Activated T-cell treated with anti-CD3 and anti-CD28 coated beads, Interleukin-2, amount 50 U/mL, for 24 hours (primary cell): ENCODE results near the gene GPR26.

Experiments used
- DNase-seq: peaks from one replicate; pipeline ENCODE4 v3.0.0-alpha.2; 2020
- H3K27ac Mint-ChIP-seq: 2 replicates; pipeline ENCODE4 v1.8.0; 2020; ENCODE audit warnings: mild to moderate bottlenecking, mixed read lengths
- H3K27me3 Mint-ChIP-seq: 2 replicates; pipeline ENCODE4 v1.8.0; 2020; ENCODE audit warnings: mixed read lengths
- H3K36me3 Mint-ChIP-seq: 2 replicates; pipeline ENCODE4 v1.8.0; 2020; ENCODE audit warnings: low read depth, mixed read lengths
- H3K4me1 Mint-ChIP-seq: 2 replicates; pipeline ENCODE4 v1.8.0; 2020; ENCODE audit warnings: low read depth, mixed read lengths
- H3K4me3 Mint-ChIP-seq: 2 replicates; pipeline ENCODE4 v1.8.0; 2020; ENCODE audit warnings: mild to moderate bottlenecking, moderate library complexity, mixed read lengths
- H3K9me3 Mint-ChIP-seq: 2 replicates; pipeline ENCODE4 v1.8.0; 2020; ENCODE audit warnings: mixed read lengths

GPR26 gene

DNA sequence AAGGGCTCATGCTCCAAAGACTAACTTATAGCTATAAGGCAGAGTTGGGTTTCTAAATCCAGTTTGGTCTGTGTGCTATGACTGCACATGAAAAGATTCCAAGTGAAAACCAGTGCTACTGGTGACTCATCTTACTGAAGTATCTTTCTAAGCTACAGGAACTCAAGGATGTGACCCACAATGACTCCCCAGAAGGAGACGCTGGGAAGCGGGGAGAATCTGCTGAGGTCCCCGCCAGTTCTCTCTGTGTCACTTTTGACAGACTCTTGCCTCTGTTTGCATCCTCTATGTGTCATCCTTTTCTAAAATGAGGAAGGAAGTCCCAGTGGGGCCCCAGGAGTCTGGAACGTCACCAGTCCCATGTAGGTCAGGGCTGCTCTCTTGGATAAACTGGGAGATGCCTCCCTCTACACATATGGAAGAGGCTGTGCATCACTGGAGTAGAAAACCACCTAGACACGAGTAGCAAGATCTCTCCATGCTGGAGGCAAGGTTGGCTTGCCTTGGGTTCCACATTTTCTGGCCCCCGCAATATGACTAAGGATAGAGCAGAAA is 28.8 kb upstream of the GPR26 start:
- no peak for DNase-seq
- peaks cover 29% of the 10 kb centered on the region for H3K27me3 Mint-ChIP-seq
- no peaks in the 10 kb centered on the region for H3K4me1 Mint-ChIP-seq

DNA sequence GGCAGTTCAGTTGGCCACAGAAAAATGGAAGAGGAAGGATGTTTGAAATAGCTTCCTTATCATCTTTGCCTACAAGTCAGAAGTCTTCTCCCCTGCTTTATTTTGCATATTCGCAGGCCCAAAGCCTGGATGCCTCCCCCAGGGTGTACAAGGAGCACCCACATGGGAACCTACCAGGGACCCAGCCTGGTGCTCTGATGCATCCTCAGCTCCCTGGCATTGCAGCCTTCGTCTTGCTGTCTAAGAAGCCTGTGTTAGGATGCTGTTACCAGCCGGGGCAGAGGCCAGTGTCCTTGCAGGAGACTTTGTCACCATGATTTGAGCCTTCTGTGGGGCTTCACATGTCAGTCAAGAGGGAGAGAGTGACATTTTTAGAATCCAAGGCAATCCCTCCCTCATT is 27.0 kb upstream of the GPR26 start:
- Mint-ChIP-seq H3K4me3 (no peak overlapping the region), H3K27ac (no peak overlapping the region), H3K27me3 (peaks cover 26% of the 10 kb centered on the region)

More for the DNA sequence above, 28.8 kb upstream of the GPR26 start:
- Mint-ChIP-seq H3K9me3 (no peaks in the 10 kb centered on the region), H3K27ac (no peak overlapping the region), H3K4me3 (no peak overlapping the region), H3K36me3 (no peaks in the 10 kb centered on the region)

DNA sequence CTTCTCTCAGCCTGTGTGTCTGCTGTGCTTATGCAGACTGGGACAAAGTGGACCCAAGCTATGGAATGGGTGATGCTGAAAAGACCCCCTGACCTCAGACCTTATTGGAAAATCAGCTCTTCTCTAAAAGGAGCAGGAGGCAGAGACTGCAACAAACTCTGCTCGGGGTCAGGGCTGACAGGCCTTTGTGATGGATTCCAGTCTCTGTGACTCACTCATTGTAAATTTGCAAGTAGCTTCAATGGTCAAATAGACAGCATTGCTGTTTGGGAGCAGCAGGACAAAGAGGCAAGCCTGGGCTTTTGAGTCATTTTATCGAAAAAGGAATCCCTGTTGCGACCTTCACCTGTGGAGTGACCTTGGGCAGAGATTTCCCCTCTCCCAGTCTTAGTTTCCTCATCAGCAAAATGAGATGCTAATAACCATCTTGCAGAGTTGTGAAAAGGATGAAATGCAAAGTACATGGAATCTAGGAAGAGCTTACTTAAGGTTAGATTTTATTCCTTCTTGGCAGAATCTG is 26.1 kb upstream of the GPR26 start:
- Mint-ChIP-seq H3K36me3 (no peaks in the 10 kb centered on the region), H3K27me3 (peaks cover 31% of the 10 kb centered on the region), H3K27ac (no peak overlapping the region), H3K9me3 (no peaks in the 10 kb centered on the region), H3K4me1 (no peaks in the 10 kb centered on the region), H3K4me3 (no peak overlapping the region)
- no peak for DNase-seq

More for the DNA sequence above, 27.0 kb upstream of the GPR26 start:
- Mint-ChIP-seq H3K4me1 (no peaks in the 10 kb centered on the region), H3K9me3 (no peaks in the 10 kb centered on the region), H3K36me3 (no peaks in the 10 kb centered on the region)
- no peak for DNase-seq

DNA sequence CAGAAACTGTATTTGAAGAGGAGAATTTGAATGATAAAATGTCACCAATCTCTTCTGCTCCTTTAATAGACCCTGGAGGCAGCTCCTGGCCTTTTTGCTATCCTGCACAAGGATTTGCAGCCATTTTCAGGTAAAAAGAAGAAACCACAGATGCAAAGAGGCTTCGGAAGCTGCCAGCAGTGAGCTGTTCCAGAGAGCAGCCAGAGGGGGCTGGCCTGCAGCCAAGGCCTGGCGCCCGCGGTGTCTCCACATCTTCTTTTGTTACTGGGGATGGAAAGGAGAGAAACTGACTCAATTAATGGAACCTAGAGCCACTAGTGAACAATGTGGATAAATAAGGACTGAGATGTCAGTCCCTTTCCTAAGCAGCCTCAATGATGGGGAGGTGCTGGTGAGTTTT is 23.9 kb upstream of the GPR26 start:
- Mint-ChIP-seq H3K4me1 (no peaks in the 10 kb centered on the region), H3K27ac (no peak overlapping the region), H3K36me3 (no peaks in the 10 kb centered on the region)

DNA sequence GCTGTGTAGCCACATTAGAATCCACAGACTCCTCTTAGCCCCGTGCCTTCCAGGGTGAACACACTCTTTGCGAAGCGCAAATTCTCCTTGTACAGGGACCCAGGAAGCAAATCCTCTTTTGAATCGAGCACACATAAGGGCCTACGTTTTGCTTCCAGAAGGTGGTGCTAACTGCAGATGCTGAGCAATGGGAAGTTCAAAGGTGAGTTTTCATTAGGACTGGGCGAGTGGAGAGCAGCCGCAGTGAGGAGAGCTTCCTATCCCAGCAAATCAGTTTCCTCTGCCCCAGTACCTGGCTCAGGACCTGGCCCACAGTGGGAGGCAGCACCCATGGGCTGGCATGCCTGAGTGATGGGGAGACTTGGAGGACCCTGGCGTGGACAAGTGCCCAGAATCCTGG is 23.5 kb upstream of the GPR26 start:
- no peak for DNase-seq
- no peak overlapping the region for H3K27ac Mint-ChIP-seq
- no peaks in the 10 kb centered on the region for H3K36me3 Mint-ChIP-seq
- H3K9me3 Mint-ChIP-seq, result no peaks in the 10 kb centered on the region
- no peaks in the 10 kb centered on the region for H3K4me1 Mint-ChIP-seq
- no peak overlapping the region for H3K4me3 Mint-ChIP-seq
- H3K27me3 Mint-ChIP-seq, result peaks cover 26% of the 10 kb centered on the region

More for the DNA sequence above, 23.9 kb upstream of the GPR26 start:
- H3K4me3 Mint-ChIP-seq, result no peak overlapping the region
- DNase-seq, result no peak
- H3K27me3 Mint-ChIP-seq, result peaks cover 26% of the 10 kb centered on the region
- no peaks in the 10 kb centered on the region for H3K9me3 Mint-ChIP-seq

DNA sequence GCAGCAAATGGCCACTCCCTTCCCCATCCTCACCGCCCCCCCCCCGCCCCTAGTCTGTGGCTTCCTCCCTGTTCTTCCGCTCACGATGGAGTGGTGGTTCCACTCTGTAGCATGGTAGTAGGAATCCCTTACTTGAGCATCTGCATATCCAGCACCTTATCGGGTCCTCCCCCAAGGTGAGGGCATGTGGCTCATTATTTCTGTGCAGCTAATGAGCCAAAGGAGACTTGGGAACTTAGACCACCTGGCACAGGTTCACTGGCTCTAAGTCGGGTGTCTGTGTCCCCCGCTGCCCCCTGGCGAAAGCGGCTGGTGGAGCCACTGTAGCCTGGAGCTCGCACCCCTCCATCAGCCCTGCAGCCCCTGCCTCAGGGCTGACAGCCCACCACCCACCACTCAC is 22.8 kb upstream of the GPR26 start:
- Mint-ChIP-seq H3K4me3 (no peak overlapping the region), H3K9me3 (no peaks in the 10 kb centered on the region), H3K27me3 (peaks cover 26% of the 10 kb centered on the region), H3K36me3 (no peaks in the 10 kb centered on the region), H3K27ac (no peak overlapping the region), H3K4me1 (no peaks in the 10 kb centered on the region)
- no peak for DNase-seq

DNA sequence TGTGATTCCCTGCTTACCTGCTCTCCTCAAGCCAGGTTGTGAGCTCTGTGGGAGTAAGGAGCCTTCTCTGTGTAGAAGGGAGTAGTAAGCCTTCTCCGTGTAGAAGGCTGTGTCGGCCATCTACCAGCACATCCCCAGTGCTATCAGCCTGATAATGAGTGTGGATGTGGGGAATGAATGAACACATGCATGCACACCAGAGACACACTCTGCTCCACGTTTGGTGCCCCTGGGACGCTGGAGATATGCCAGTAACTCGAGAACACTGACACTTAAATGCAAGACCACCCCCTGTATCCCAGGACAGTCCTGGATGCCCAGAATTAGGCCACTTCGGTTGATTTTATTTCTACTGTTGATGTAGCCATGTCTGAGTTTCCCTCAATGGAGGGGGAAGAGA is 21.1 kb upstream of the GPR26 start:
- Mint-ChIP-seq H3K27ac (no peak overlapping the region), H3K9me3 (no peaks in the 10 kb centered on the region), H3K4me3 (no peak overlapping the region), H3K4me1 (no peaks in the 10 kb centered on the region), H3K27me3 (peaks cover 27% of the 10 kb centered on the region), H3K36me3 (no peaks in the 10 kb centered on the region)
- DNase-seq, result no peak

DNA sequence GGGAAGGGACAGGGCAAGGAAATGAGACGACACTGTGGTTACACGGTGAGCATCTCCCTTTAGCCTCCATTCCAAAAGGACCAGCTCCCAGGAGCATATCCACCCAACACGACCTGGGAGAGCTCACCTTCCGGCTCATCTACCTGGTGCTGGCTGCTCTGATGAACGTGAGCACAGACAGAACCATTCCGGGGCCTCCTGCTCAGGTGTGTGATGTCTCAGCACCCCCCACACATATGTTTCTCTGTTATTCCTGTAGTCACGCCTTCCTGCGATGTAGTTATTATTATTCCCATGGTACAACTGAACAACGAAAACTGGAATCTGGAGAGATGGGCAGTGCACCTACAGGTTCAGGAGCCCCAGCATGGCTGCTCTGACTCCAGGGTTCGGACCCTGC is 20.5 kb upstream of the GPR26 start:
- H3K4me3 Mint-ChIP-seq, result no peak overlapping the region
- H3K9me3 Mint-ChIP-seq, result no peaks in the 10 kb centered on the region
- H3K27ac Mint-ChIP-seq, result no peak overlapping the region
- no peaks in the 10 kb centered on the region for H3K4me1 Mint-ChIP-seq
- DNase-seq, result no peak
- H3K27me3 Mint-ChIP-seq, result peaks cover 24% of the 10 kb centered on the region
- H3K36me3 Mint-ChIP-seq, result no peaks in the 10 kb centered on the region

DNA sequence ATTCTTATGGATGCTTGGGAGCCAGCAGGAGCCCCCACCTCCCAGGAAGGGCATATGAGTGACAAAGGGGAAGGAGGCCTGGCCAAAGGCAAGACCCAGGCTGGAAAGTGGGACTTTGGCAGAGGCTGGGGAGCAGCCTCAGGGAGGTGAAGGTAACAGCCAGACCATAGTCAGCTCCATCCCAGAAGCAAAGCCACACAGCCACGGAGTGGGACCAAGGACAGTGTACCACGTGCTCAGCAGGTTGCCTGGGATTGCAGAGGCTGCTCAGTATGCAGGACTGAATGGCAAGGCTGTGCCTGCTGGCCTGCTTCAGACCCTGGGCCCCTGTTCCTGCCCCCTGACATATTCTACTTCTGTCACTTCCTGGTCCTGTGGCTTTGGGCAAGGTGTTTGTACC is 17.6 kb upstream of the GPR26 start:
- H3K27me3 Mint-ChIP-seq, result peaks cover 20% of the 10 kb centered on the region
- no peaks in the 10 kb centered on the region for H3K36me3 Mint-ChIP-seq
- DNase-seq, result no peak
- no peak overlapping the region for H3K4me3 Mint-ChIP-seq
- H3K9me3 Mint-ChIP-seq, result no peaks in the 10 kb centered on the region
- H3K27ac Mint-ChIP-seq, result no peak overlapping the region
- H3K4me1 Mint-ChIP-seq, result no peaks in the 10 kb centered on the region

DNA sequence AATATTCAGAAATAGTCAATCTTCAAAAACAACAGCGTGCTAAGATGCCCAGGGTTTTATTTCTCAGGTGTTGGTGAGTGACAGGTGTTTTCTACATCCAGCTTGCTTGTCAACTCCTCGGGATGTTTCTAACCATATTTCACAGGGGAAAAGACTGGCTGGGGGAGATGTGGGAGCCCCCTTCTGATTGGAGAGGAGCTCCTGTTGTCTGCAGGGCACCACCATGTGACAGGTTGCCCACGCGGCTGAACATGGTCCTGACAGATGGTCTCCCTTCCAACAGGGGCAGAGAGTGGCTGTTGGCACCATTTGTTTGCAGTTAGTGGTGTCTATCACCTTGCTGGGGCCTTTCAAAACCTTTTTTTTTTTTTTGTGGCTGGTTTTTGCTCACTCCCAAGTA is 16.5 kb upstream of the GPR26 start:
- no peaks in the 10 kb centered on the region for H3K36me3 Mint-ChIP-seq
- H3K4me1 Mint-ChIP-seq, result no peaks in the 10 kb centered on the region
- DNase-seq, result no peak

DNA sequence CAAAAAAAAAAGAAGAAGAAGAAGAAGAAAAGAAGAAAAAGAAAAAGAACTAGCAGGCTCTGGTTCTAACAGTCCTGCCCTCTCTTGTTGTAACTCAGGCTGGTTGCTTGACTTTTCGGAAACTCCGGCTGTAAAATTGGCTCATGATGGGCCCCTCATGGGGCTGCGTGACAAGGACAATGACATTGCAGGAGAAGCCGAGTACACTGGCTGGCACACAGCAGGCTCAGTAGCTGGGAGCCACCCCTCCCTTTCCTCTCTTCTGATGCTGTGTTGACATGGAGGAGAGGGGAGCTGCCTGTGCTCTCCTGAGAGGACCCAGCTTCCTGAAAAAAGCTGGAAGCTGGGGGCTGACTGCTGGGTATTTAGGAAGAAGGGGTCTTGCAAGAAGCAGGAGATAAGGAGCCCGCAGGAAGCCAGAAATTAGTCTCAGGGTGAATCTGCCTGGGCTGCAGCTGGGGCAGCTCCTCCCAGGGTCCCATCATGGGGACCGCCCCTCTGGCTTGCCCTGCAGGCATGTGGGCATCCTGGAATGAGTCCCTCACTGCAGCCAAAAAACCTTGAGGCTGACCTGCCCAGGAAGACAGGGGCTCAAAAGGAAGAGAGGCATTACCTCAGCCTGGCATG is 14.6 kb upstream of the GPR26 start:
- Mint-ChIP-seq H3K4me1 (no peaks in the 10 kb centered on the region), H3K27me3 (peaks cover 10% of the 10 kb centered on the region), H3K27ac (no peak overlapping the region), H3K9me3 (no peaks in the 10 kb centered on the region), H3K36me3 (no peaks in the 10 kb centered on the region), H3K4me3 (no peak overlapping the region)
- no peak for DNase-seq

More for the DNA sequence above, 16.5 kb upstream of the GPR26 start:
- H3K27me3 Mint-ChIP-seq, result peaks cover 16% of the 10 kb centered on the region
- no peaks in the 10 kb centered on the region for H3K9me3 Mint-ChIP-seq
- no peak overlapping the region for H3K27ac Mint-ChIP-seq
- no peak overlapping the region for H3K4me3 Mint-ChIP-seq

DNA sequence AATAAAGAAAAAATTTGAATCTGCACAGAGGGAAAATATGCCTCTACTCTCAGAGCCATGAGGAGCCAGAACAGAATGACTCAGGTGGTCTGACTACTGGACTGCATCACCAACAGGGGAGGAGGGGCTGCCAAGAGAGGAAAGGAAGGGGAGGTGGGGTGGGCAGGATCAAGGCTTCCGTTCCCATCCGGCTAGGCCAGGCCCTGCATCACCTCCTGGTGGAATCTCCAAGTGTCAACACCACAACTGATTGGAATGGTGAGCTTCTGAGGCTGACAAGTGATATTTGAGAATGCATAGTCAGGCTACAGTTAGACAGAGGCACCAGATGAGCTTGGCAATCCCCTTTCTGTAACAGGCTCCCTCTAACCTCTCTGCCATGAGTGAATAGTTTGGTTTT is 10.4 kb upstream of the GPR26 start:
- no peaks in the 10 kb centered on the region for H3K36me3 Mint-ChIP-seq
- no peaks in the 10 kb centered on the region for H3K4me1 Mint-ChIP-seq
- DNase-seq, result no peak
- H3K27ac Mint-ChIP-seq, result no peak overlapping the region
- H3K4me3 Mint-ChIP-seq, result no peak overlapping the region
- H3K27me3 Mint-ChIP-seq, result peaks cover 6% of the 10 kb centered on the region
- H3K9me3 Mint-ChIP-seq, result no peaks in the 10 kb centered on the region

DNA sequence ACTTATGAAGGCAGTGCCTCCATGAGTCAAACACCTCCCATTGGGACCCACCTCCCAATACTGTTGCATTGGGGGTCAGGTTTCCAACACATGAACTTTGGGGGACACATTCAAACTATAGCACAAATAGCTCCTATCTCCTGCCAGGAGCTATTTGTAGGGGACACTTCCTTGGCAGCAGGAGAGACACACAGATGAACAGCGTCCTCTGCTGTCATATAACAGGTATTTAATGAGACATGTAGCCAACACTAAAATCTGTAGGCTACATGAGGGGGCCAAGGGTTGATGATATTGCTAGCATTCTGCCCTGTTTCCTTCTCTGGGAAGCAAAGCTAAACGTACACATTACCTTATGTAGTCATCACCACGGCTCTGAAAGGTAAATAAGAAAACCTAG is 2.6 kb upstream of the GPR26 start:
- Mint-ChIP-seq H3K27ac (no peak overlapping the region), H3K36me3 (no peaks in the 10 kb centered on the region), H3K9me3 (peaks cover 2% of the 10 kb centered on the region), H3K4me3 (no peak overlapping the region), H3K27me3 (peaks cover 36% of the 10 kb centered on the region), H3K4me1 (no peaks in the 10 kb centered on the region)
- DNase-seq, result no peak

DNA sequence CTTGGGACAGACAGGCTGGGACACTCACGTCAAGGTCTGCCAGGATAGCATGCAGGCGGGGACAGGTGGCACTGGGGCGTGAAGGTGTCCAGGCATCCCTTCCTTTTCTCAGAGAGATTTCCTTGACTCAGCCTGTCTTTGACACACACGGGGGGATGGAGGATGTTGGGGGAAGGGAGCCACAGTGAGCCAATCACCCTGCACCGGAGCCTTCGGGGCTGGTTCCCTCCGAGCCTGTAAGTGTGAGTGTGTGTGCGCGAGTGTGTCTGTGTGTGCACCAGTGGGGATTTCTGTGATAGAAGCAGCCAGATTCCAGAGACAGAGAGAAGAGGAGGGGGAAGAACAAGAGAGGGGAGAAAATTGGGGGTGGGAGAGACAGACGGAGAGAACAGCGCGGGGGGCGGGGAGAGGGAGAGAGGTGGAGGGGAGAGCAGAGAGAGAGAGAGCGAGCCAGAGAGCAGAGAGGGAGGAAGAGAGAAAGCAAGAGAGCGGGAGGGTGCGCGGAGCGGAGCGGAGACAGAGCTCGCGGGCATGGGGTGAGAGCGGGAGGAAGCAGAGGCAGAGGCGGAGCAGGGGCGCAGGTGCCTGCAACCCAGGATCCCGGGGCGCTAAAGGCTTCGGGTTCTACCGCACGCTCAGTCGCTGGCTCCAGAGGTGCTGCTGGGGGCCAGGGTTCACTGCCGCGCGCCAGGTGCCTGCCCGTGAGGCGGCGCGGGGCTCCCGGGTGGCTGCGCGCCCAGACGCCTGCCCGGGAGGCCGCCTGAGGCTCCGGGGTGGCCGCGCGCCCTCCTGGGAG is 466 bp upstream of the GPR26 start:
- peaks cover 2% of the 10 kb centered on the region for H3K9me3 Mint-ChIP-seq
- H3K4me1 Mint-ChIP-seq, result no peaks in the 10 kb centered on the region
- no peaks in the 10 kb centered on the region for H3K36me3 Mint-ChIP-seq
- peaks cover 39% of the 10 kb centered on the region for H3K27me3 Mint-ChIP-seq
- H3K4me3 Mint-ChIP-seq, result no peak overlapping the region
- DNase-seq, result no peak
- no peak overlapping the region for H3K27ac Mint-ChIP-seq

DNA sequence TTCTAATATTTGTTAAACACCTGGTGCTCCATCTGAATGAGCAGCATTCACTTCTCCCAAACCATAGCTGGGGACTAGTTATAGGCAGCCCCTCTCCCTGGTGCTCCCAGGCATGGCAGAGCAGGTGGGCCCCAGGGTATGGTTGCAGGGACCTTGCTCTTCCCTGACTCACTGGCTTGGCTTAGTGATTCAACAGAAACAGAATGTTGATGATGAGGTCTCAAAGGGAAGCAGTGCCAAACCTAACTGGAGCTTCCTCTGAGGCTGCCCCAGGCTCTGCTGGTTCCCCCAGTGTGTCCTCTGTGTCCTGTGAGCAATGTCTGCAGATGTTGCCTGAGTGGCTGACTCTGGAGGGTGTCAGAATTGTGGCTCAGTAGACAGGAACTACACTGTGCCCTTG is 3.7 kb downstream of the GPR26 start:
- no peak overlapping the region for H3K4me3 Mint-ChIP-seq
- H3K4me1 Mint-ChIP-seq, result no peaks in the 10 kb centered on the region
- no peaks in the 10 kb centered on the region for H3K36me3 Mint-ChIP-seq
- peaks cover 37% of the 10 kb centered on the region for H3K27me3 Mint-ChIP-seq
- no peak for DNase-seq
- H3K9me3 Mint-ChIP-seq, result no peaks in the 10 kb centered on the region
- no peak overlapping the region for H3K27ac Mint-ChIP-seq
